Spleen (tissue), 7 donors: ENCODE results near the gene RRP1B.
"Not testable (repeated sequence)": the region's sequence is repeated elsewhere in the genome, so short reads cannot be mapped to it uniquely, and the experiment has no call there.

Experiments
- CTCF ChIP-seq, 11 experiments: fragments of 200-600 bp in 7 of 11; fragments of 450-650 bp in 4 of 11; sonication (generic) in 4 of 11; IDR thresholded peaks in 8 of 11; conservative IDR thresholded peaks in 3 of 11; 1 replicate in 7 of 11; 2 replicates in 4 of 11; pipeline versions ENCODE4 v1.4.0 to v1.8.0; 2016 to 2021; ENCODE audit warnings: antibody characterized with exemption in 11 of 11, inconsistent platforms in 4 of 11, mild to moderate bottlenecking in 1 of 11
- POLR2AphosphoS5 ChIP-seq, 3 donors: sonication (generic); formaldehyde crosslinking; IDR thresholded peaks; one replicate each; pipeline ENCODE4 v1.5.1; 2017; ENCODE audit warnings: antibody characterized with exemption in 3 of 3
- donor health status: DM: no; HTN: no; CAD: no; lungs with moderate emphysema.
- donor health status: DM: no; HTN: no; CAD: no.
- donor health status: DM: no; HTN: no; CAD: no.

- TF ChIP-seq POLR2AphosphoS5 (IDR thresholded peaks at IDR 0.05); CTCF (IDR thresholded peaks at IDR 0.05 in 8 of 11, conservative IDR thresholded peaks at IDR 0.05 in 3 of 11): not testable (repeated sequence)
Observed at GRCh38 chr21:43713123-43713522, 53.8 kb downstream of the RRP1B start.
